GM19240 (cell line): ENCODE data around the gene TNP2.

Experiments used
- DNase-seq: peaks from one replicate; pipeline ENCODE4 v3.0.0; 2011; ENCODE audit warnings: low spot score; ENCODE audit not compliant: insufficient read length

TNP2 gene

GRCh38 chr16:11240636-11241473, 28.3 kb downstream of the TNP2 start:
- no peak for DNase-seq

- no peak for DNase-seq
These were observed 29.2 kb downstream of the TNP2 start for GRCh38 chr16:11239644-11240632.

GRCh38 chr16:11238272-11239202, 30.6 kb downstream of the TNP2 start:
- DNase-seq: no peak

GRCh38 chr16:11236461-11237254, 32.5 kb downstream of the TNP2 start:
- no peak for DNase-seq

- no peak for DNase-seq
These were observed 33.5 kb downstream of the TNP2 start for GRCh38 chr16:11235703-11235991.

GRCh38 chr16:11234884-11235702, 34.0 kb downstream of the TNP2 start:
- DNase-seq: no peak

- no peak for DNase-seq
These were observed 35.3 kb downstream of the TNP2 start for GRCh38 chr16:11233727-11234376.

- no peak for DNase-seq
These were observed 36.0 kb downstream of the TNP2 start for GRCh38 chr16:11232852-11233726.

- DNase-seq: no peak
These were observed 36.7 kb downstream of the TNP2 start for GRCh38 chr16:11232302-11232851.

GRCh38 chr16:11231367-11231970, 37.7 kb downstream of the TNP2 start:
- no peak for DNase-seq

- no peak for DNase-seq
These were observed 39.2 kb downstream of the TNP2 start for GRCh38 chr16:11229906-11230305.

- DNase-seq: no peak
These were observed 39.7 kb downstream of the TNP2 start for GRCh38 chr16:11229432-11229831.

GRCh38 chr16:11225677-11226549, 43.2 kb downstream of the TNP2 start:
- no peak for DNase-seq

- peak; percentile 88 for DNase-seq
These were observed 44.0 kb downstream of the TNP2 start for GRCh38 chr16:11224894-11225676.

- DNase-seq: no peak
These were observed 44.8 kb downstream of the TNP2 start for GRCh38 chr16:11224096-11224893.
